CD4-positive, alpha-beta T cell treated with Interleukin-12 subunit alpha and Interleukin-12 subunit beta, for 1 hour (primary cell): ENCODE results near the gene CCDC88C.
"Not testable (repeated sequence)": the region's sequence is repeated elsewhere in the genome, so short reads cannot be mapped to it uniquely, and the experiment has no call there.

Source experiments
- DNase-seq: peaks from one replicate; pipeline ENCODE4 v3.0.0-alpha.2; 2020

The CCDC88C gene

GRCh38 chr14:91284791-91285548 lies 132.7 kb downstream of the CCDC88C start:
- DNase-seq = no peak

GRCh38 chr14:91284146-91284790 lies 133.4 kb downstream of the CCDC88C start:
- no peak for DNase-seq

DNA sequence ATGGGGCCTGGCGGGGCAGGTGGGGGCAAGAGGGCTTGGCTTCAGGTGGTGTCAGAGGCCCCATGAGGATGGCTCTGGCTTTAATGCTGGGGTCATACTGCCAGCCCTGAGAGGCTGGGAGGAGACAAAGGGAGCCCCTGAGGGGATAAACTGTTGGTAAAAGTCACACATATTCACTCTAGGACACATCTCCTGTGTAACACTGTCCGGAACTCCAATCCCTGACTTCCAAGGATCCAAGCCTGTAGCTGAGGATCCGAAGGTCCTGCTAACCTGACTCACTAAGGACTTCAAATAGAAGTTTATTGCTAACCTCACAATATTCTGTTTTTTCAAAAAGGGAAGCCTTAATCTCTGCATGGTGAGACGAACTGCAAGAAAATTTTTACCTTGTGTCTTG lies 134.0 kb downstream of the CCDC88C start:
- no peak for DNase-seq

- no peak for DNase-seq
Measured at GRCh38 chr14:91282954-91283645, 134.5 kb downstream of the CCDC88C start.

DNA sequence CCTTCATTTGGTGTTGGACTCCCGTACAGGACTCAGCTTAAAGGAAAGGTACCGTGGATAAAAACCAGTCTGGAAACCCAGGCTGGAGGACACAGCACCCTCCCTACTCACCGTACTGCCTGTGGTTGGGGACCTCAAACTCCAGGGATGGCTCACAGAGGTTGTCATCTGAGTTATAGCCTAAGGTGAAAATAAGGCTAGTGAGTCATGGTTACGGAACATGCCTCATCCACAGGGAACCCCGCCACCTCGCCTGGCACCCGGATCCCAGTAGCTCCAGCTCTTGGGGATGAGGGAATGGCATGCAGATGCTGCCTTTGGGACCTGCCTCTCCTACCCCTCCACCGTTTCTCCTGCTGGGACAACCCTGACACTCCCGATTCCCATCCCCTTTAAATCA lies 136.3 kb downstream of the CCDC88C start:
- DNase-seq = no peak

DNA sequence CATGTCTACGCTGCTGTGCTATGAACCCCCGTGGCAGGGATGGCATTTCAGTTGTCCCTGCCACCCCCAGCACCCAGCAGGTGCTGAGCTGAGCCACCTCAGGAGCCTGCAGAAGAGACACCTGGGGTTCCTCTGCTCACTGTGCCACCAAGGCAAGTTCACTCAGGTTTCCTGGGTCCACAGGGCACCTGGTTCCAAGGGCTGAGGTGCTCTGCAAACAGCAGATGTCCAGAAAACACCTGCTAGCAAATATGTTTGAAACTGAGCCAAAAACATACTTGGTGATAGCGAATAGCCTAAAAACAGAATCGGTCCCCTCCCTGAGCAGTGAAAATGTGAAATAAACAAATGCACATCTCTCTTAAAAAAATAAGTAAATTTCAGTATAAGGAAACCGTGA lies 137.5 kb downstream of the CCDC88C start:
- DNase-seq = no peak

GRCh38 chr14:91279354-91279753 lies 138.3 kb downstream of the CCDC88C start:
- no peak for DNase-seq

DNA sequence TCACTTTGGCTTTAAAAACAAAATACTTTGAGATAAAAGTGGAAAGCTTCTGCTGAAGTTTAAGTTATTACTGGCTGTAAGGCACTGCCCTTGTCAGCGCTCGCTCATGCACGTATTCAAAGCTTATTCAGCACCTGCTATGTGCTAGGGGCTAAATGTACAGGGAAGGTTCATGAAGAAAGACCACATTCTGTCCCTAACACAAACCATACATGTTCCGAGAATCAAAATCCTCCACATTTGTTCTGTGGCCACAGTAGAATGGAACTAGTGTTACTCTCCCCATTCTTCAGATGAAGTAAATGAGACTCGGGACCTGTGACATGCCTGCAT lies 139.3 kb downstream of the CCDC88C start:
- DNase-seq = no peak

DNA sequence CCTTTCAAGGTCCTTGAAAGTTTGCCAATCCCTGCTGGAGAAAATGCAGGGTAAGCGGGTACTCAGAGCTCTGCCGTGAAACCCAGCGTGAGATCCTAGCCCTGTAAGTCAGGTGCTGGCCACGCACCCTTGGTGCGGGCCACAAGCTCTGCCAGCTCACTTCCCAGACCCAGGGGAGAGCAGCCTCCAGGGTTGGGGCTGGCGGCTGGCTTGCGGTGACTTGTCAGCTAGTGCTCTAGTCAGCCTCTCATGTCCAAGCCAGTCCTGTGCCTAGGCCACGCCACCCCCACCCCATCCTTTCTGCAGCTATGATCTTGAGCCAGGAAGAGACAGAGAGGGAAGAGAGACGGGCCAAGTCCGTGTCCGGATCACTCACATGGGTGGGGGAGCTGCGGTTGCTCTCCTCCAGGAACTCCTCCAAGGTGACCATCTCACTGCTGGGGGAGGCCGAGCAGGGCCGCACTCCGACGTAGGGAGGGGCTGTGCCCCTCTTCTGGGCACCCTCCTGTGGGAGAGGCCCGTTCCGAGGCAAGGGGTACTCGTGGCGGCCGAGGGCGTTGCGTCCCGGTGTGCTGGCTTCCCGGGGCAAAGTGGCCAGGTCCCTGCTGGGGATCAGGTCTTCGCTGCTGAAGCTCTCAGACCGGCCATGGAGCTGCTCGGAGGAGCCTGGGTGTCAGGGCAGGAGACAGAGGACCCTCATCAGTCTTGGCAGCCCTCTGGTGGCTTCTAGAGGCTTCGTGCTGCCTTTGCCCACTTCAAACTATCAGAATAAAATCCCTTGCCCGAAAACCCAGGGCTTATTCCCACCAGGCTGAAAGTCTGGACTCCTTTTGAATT lies 139.9 kb downstream of the CCDC88C start:
- DNase-seq = no peak

- DNase-seq = no peak
Measured at GRCh38 chr14:91274796-91275195, 142.8 kb downstream of the CCDC88C start.

GRCh38 chr14:91273885-91274273 lies 143.7 kb downstream of the CCDC88C start:
- DNase-seq = no peak

- DNase-seq = no peak
Measured at GRCh38 chr14:91273273-91273884, 144.2 kb downstream of the CCDC88C start.

GRCh38 chr14:91272341-91273272 lies 145.0 kb downstream of the CCDC88C start:
- DNase-seq = no peak

- DNase-seq = no peak
Measured at GRCh38 chr14:91271639-91272038, 146.0 kb downstream of the CCDC88C start.

GRCh38 chr14:91270619-91271018 lies 147.0 kb downstream of the CCDC88C start:
- no peak for DNase-seq

GRCh38 chr14:91270188-91270587 lies 147.4 kb downstream of the CCDC88C start:
- no peak for DNase-seq

- no peak for DNase-seq
Measured at GRCh38 chr14:91269076-91269991, 148.3 kb downstream of the CCDC88C start.

DNA sequence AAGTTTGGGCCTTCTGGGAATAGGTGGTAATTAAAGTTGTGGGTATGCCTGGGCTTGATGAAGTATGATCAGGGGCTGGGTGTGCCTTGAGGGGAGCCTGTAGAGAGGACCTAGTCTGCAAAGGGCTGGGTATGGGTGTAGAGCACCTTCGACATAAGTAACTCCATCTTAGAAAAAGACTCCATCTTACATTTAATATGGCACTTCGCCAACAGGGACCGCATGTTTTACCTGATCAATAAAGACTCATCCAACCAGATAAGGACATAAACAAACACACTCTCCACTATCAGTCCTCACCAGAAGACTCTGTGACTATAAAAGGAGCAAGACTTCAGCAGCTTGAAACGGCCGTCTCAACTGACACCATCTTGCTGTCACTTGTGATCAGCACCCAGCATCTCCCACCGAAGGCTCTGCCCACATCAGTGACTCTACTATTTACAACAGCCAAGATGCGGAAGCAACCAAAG lies 149.6 kb downstream of the CCDC88C start:
- no peak for DNase-seq

- not testable (repeated sequence) for DNase-seq
Measured at GRCh38 chr14:91266276-91266675, 151.3 kb downstream of the CCDC88C start.

GRCh38 chr14:91265404-91265803 lies 152.2 kb downstream of the CCDC88C start:
- DNase-seq = no peak
